ENCODE measurements around the gene RUNX1. TPM values are rescaled to one million over a fixed set of nuclear protein-coding genes. Genes with fewer than 3 reads are reported as not detected.

Gene RUNX1
- total and polyA plus RNA-seq, 2 of the 13 experiments (the other 11 are each of a cell fraction or from before 2014, with no cell fraction given) = 5.4 to 6.4 TPM

DNA sequence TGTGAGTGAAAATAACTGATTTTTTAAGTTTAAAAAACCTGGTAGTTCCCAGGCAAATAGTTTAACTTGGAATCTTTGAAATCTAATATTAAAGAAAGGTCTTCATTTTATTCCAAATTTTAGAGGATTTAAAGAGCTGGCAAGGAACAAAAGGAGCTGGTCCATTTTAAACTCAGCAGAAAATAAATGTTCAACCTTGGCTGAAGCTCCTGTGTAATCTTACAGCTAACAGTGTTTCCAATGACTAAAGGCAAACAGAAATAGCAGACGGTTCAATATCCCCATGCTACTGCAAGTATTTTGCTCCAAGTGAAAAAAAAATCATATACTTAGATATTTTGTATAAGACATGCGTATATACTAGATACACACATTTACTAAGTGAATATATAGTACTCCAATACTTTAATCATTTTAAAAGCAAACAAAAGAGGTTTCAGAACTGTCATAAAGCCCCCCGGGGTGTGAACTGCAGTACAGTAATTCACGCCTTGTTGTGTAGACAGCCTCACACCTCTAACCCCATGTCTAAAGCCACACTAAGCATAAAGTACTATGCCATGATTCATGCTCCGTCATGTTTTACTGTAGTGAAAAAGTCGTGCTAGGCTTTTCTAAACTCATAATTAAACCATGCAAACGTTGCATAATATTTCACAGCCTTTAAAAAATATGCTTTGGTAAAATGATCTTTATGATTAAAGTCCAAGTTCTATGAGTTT, 248.1 kb downstream of the RUNX1 start (continued):
- TF ChIP-seq, protein P1, sequence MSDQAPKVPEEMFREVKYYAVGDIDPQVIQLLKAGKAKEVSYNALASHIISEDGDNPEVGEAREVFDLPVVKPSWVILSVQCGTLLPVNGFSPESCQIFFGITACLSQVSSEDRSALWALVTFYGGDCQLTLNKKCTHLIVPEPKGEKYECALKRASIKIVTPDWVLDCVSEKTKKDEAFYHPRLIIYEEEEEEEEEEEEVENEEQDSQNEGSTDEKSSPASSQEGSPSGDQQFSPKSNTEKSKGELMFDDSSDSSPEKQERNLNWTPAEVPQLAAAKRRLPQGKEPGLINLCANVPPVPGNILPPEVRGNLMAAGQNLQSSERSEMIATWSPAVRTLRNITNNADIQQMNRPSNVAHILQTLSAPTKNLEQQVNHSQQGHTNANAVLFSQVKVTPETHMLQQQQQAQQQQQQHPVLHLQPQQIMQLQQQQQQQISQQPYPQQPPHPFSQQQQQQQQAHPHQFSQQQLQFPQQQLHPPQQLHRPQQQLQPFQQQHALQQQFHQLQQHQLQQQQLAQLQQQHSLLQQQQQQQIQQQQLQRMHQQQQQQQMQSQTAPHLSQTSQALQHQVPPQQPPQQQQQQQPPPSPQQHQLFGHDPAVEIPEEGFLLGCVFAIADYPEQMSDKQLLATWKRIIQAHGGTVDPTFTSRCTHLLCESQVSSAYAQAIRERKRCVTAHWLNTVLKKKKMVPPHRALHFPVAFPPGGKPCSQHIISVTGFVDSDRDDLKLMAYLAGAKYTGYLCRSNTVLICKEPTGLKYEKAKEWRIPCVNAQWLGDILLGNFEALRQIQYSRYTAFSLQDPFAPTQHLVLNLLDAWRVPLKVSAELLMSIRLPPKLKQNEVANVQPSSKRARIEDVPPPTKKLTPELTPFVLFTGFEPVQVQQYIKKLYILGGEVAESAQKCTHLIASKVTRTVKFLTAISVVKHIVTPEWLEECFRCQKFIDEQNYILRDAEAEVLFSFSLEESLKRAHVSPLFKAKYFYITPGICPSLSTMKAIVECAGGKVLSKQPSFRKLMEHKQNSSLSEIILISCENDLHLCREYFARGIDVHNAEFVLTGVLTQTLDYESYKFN (CRISPR knock-in tag; conservative IDR thresholded peaks at IDR 0.05) = 0 out of 2 replicates have a peak, but pooled peaks have one; percentile 29
- TF ChIP-seq FOXA3 (CRISPR knock-in tag; IDR thresholded peaks at IDR 0.05) = peak; percentile 20; the same call in 1 of the 2 replicates
- TF ChIP-seq TBX3 (IDR thresholded peaks at IDR 0.05; ENCODE audit: borderline replicate concordance) = peak; percentile 97; the same call in 1 of the 2 replicates

DNA sequence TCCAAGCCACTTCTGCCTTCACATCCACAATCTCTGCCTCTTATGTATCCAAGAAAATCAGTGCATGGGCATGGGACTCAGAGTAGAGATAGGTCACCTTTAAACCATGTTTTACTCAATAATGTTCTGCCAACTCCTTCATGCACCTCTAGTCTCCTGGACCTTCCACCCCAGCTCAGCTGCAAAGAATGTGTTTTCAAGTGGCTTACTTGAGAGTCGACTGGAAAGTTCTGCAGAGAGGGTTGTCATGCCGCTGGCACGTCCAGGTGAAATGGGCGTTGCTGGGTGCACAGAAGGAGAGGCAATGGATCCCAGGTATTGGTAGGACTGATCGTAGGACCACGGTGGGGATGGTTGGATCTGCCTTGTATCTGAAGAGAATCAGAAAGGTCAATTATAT, 250.0 kb downstream of the RUNX1 start:
- FAIRE-seq = no peak
- no peaks in the 10 kb centered on the region for H4K20me1 ChIP-seq (ENCODE audit: insufficient read depth, low read length)
- no TSS peak for BruUV-seq (replicated peaks)
- H3K4me1 ChIP-seq (ENCODE audit: insufficient read depth, low read length) = peaks cover 83% of the 10 kb centered on the region
- in situ Hi-C loops (cut with HindIII; ENCODE audit: extremely low pct_ligation_motif_present, low pct_unique_long_range_greater_than_20kb) = no loop called here
- H3K27me3 ChIP-seq (ENCODE audit: control insufficient read depth in 1 of 2, insufficient read depth in 2 of 2, low read length in 2 of 2) = no peaks in the 10 kb centered on the region
- no peak overlapping the region for H3K4me3 ChIP-seq (replicated peaks in 1 of 3; ENCODE audit: insufficient read depth in 1 of 3, low read depth in 2 of 3, low read length in 3 of 3)
- intact Hi-C loops (cut with micrococcal nuclease; ENCODE audit: unreplicated experiment) = no loop called here
- H3K27ac ChIP-seq (ENCODE audit: extremely low read length, insufficient read depth, low read length) = no peak overlapping the region
- no peak overlapping the region for H2AFZ ChIP-seq (ENCODE audit: low read length)
- H3K4me2 ChIP-seq (ENCODE audit: low read depth, low read length) = no peak overlapping the region
- no peak for DNase-seq (ENCODE audit: low spot score)
- no peak for TF ChIP-seq PCBP1 (IDR thresholded peaks at IDR 0.05; ENCODE audit: borderline replicate concordance, low read depth, low read length)
- no peak for TF ChIP-seq ZNF251 (CRISPR knock-in tag; IDR thresholded peaks at IDR 0.05)
- TF ChIP-seq RFX3 (CRISPR knock-in tag; IDR thresholded peaks at IDR 0.05) = no peak
- no peak for TF ChIP-seq RBFOX2 (IDR thresholded peaks at IDR 0.05; ENCODE audit: low read depth, low read length)
- no peak for TF ChIP-seq PHF5A (CRISPR knock-in tag; IDR thresholded peaks at IDR 0.05; ENCODE audit: low read depth, unreplicated experiment)
- TF ChIP-seq NFRKB (IDR thresholded peaks at IDR 0.05) = no peak
- no peak for TF ChIP-seq ZNF607 (CRISPR knock-in tag; IDR thresholded peaks at IDR 0.05; ENCODE audit: borderline replicate concordance)
- TF ChIP-seq TCF12 (IDR thresholded peaks at IDR 0.05) = no peak
- no peak for TF ChIP-seq TCF12 (CRISPR knock-in tag; IDR thresholded peaks at IDR 0.05)
- TF ChIP-seq ONECUT2 (CRISPR knock-in tag; IDR thresholded peaks at IDR 0.05) = no peak
- TF ChIP-seq, protein P2, sequence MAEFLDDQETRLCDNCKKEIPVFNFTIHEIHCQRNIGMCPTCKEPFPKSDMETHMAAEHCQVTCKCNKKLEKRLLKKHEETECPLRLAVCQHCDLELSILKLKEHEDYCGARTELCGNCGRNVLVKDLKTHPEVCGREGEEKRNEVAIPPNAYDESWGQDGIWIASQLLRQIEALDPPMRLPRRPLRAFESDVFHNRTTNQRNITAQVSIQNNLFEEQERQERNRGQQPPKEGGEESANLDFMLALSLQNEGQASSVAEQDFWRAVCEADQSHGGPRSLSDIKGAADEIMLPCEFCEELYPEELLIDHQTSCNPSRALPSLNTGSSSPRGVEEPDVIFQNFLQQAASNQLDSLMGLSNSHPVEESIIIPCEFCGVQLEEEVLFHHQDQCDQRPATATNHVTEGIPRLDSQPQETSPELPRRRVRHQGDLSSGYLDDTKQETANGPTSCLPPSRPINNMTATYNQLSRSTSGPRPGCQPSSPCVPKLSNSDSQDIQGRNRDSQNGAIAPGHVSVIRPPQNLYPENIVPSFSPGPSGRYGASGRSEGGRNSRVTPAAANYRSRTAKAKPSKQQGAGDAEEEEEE (CRISPR knock-in tag; IDR thresholded peaks at IDR 0.05; ENCODE audit: borderline replicate concordance) = no peak
- TF ChIP-seq, protein P3, sequence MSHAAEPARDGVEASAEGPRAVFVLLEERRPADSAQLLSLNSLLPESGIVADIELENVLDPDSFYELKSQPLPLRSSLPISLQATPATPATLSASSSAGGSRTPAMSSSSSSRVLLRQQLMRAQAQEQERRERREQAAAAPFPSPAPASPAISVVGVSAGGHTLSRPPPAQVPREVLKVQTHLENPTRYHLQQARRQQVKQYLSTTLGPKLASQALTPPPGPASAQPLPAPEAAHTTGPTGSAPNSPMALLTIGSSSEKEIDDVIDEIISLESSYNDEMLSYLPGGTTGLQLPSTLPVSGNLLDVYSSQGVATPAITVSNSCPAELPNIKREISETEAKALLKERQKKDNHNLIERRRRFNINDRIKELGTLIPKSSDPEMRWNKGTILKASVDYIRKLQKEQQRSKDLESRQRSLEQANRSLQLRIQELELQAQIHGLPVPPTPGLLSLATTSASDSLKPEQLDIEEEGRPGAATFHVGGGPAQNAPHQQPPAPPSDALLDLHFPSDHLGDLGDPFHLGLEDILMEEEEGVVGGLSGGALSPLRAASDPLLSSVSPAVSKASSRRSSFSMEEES (CRISPR knock-in tag; IDR thresholded peaks at IDR 0.05) = no peak
- no peak for TF ChIP-seq MTF2 (CRISPR knock-in tag; IDR thresholded peaks at IDR 0.05; ENCODE audit: borderline replicate concordance)
- no peak for ATAC-seq
- 100% methylated on average over 6 of the region's 6 CpGs for WGBS (ENCODE audit: low lambda C conversion rate)
- no peaks in the 10 kb centered on the region for H3K9me3 ChIP-seq (ENCODE audit: low read length)
- H3K36me3 ChIP-seq (replicated peaks in 1 of 2; ENCODE audit: control insufficient read depth in 1 of 2, insufficient read depth in 2 of 2, low read length in 2 of 2) = peaks cover 1 to 33% of the 10 kb centered on the region in 2 experiments; a peak in 3 of 5 replicates
- H3K9ac ChIP-seq (ENCODE audit: insufficient read depth, low read depth, low read length) = no peak overlapping the region
- POLR2A ChIA-PET = no interaction called here
- H3K79me2 ChIP-seq (ENCODE audit: insufficient read depth, low read length) = no peaks in the 10 kb centered on the region
- CTCF ChIA-PET (ENCODE audit: low intra/inter-chr PET ratio, low total read pairs) = no interaction called here

Data from HepG2 (cell line).